Activated T-cell treated with anti-CD3 and anti-CD28 coated beads, Interleukin-2, amount 50 U/mL, for 72 hours (primary cell): Measurements from ENCODE around the gene MPG. TPM values are rescaled to one million over a fixed set of nuclear protein-coding genes. Genes with fewer than 3 reads are reported as not detected.
A peak's percentile ranks its signal among the peaks of the same experiment; 100 is the strongest.
"Not testable (repeated sequence)": the region's sequence is repeated elsewhere in the genome, so short reads cannot be mapped to it uniquely, and the experiment has no call there.

Experiments used
- ATAC-seq, 2 donors: fragments of 150-1000 bp; cut with Tn5 transposase; replicated peaks in 1 of 2; 2 replicates each; pipeline ENCODE4 v1.10.0; 2021; ENCODE audit warnings: moderate library complexity in 2 of 2, mild to moderate bottlenecking in 1 of 2
- DNase-seq, 2 donors: peaks; one replicate each; pipeline ENCODE4 v3.0.0; 2021 to 2022; ENCODE audit warnings: mixed read lengths in 1 of 2
- H3K27ac Mint-ChIP-seq: one replicate; pipeline ENCODE4 v1.8.0; 2022; ENCODE audit warnings: mild to moderate bottlenecking, moderate library complexity, mixed read lengths
- H3K27me3 Mint-ChIP-seq: one replicate; pipeline ENCODE4 v1.8.0; 2022; ENCODE audit warnings: low read depth, mixed read lengths
- H3K36me3 Mint-ChIP-seq, 2 donors: one replicate each; pipeline ENCODE4 v1.8.0; 2022; ENCODE audit warnings: mixed read lengths in 2 of 2, mild to moderate bottlenecking in 1 of 2; ENCODE audit not compliant: insufficient read depth in 2 of 2
- H3K4me1 Mint-ChIP-seq: one replicate; pipeline ENCODE4 v1.8.0; 2022; ENCODE audit warnings: low read depth, mixed read lengths
- H3K4me3 Mint-ChIP-seq, 2 donors: one replicate each; pipeline ENCODE4 v1.8.0; 2022; ENCODE audit warnings: mild to moderate bottlenecking in 2 of 2, mixed read lengths in 2 of 2, moderate library complexity in 2 of 2
- H3K9me3 Mint-ChIP-seq, 2 donors: one replicate each; pipeline ENCODE4 v1.8.0; 2022; ENCODE audit warnings: mixed read lengths in 2 of 2
- total RNA-seq, 2 donors: library from RNA; stranded (reverse); gene quantifications; one replicate each; pipeline ENCODE4 v1.2.3, GENCODE V29; 2022

Gene MPG
- total RNA-seq, 2 donors from 2014 or later: 49.6 to 50.5 TPM

DNA sequence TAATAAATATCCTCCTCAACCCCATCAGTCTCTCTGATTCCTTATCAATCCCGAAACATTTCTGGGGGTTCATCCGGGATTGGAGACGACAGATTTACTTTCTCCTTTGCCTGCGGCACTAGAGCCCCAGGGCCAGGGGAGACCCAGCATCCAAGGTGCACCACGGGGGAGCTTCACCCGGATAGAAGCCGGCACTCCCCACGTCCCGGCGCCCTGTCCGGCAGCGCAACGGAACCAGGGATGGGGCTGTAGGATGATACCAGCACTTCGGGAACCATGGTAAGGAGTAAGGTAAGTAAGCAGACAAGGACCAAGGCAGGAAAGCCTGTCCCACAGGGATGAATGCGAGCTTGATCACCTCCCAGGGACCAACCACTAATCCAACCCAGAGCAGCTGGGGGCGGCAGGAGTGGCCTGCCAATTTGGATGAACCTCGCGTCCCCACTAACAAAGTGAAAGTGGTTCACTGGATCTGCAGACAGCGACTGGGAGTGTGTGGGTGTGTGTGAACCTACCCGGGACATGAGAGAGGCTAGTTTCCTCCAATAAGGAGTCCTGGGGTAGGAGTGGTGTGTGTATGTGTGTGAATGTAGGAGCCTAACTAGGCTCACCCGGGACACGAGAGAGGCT, 36.5 kb upstream of the MPG start:
- Mint-ChIP-seq H3K4me3 (no peak overlapping the region), H3K27me3 (no peaks in the 10 kb centered on the region), H3K36me3 (peaks cover 3 to 33% of the 10 kb centered on the region in 2 donors), H3K27ac (no peak overlapping the region), H3K9me3 (no peaks in the 10 kb centered on the region), H3K4me1 (peaks cover 28% of the 10 kb centered on the region)
- no peak for ATAC-seq
- DNase-seq: no peak

DNA sequence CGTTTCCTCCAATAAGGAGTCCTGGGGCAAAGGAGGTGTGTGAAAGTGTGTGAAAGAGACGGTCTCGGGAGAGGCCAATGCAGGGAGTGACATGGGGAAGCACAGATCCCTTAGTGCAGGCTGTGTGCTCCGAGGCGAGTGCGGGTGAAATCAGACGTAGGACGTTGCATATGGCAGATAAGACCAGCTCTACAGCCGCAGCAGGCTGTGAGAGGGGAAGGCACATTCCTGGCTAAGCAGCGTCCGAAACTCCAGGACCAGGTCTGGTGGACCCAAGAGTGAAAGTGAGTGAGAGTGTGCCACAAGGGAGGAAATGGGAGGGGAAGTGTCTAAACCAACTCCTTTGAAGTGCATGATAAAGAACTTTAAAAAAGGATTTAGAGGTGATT, 36.0 kb upstream of the MPG start:
- Mint-ChIP-seq H3K36me3 (peaks cover 3 to 33% of the 10 kb centered on the region in 2 donors), H3K27me3 (no peaks in the 10 kb centered on the region), H3K4me1 (peaks cover 28% of the 10 kb centered on the region), H3K4me3 (no peak overlapping the region), H3K9me3 (no peaks in the 10 kb centered on the region), H3K27ac (no peak overlapping the region)
- DNase-seq: no peak
- no peak for ATAC-seq

DNA sequence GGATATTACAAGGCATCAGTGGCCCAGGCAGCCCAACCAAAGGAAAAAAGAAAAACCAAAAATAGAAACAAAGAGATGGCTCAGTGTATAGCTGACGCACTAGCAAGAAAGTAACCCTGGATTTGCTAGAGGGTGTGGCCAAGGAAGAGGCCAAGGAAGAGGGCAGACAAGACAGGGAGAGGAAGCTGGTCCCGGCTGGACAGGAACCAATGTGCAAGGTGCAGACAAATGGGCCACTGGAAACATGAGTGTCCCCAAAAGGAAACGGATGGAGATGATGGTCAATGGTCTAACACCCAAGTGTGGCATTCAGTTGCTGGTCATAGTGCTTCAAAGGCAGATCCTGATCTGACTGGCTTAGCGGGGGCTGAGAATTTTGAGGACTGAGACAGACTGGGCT, 35.3 kb upstream of the MPG start:
- no peak overlapping the region for H3K27ac Mint-ChIP-seq
- ATAC-seq (no peak), DNase-seq (no peak)
- no peaks in the 10 kb centered on the region for H3K27me3 Mint-ChIP-seq
- peaks cover 28% of the 10 kb centered on the region for H3K4me1 Mint-ChIP-seq
- H3K9me3 Mint-ChIP-seq: no peaks in the 10 kb centered on the region
- no peak overlapping the region for H3K4me3 Mint-ChIP-seq
- H3K36me3 Mint-ChIP-seq: peaks cover 6 to 38% of the 10 kb centered on the region in 2 donors

DNA sequence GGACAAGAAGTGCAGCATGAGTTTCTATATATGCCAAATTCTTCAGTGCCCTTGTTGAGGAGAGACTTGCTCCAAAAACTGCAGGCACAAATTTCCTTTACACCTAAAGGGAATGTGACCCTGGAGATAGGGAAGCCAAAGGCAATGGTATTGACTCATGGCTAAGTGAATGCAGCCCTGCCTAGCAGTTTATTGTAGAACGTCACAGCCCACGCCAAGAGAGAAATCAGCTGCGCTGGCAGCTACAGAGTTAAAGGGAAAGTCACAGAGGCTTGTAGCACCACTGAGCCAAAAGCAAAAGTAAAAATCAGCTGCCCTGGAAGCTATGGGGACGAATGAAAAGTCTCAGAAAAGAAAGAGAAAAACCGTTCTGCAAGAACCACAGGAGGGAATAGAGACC, 34.7 kb upstream of the MPG start:
- Mint-ChIP-seq H3K27me3 (no peaks in the 10 kb centered on the region), H3K4me3 (no peak overlapping the region), H3K9me3 (no peaks in the 10 kb centered on the region), H3K27ac (no peak overlapping the region), H3K4me1 (peaks cover 28% of the 10 kb centered on the region), H3K36me3 (peaks cover 6 to 39% of the 10 kb centered on the region in 2 donors)
- ATAC-seq: no peak
- DNase-seq: no peak

DNA sequence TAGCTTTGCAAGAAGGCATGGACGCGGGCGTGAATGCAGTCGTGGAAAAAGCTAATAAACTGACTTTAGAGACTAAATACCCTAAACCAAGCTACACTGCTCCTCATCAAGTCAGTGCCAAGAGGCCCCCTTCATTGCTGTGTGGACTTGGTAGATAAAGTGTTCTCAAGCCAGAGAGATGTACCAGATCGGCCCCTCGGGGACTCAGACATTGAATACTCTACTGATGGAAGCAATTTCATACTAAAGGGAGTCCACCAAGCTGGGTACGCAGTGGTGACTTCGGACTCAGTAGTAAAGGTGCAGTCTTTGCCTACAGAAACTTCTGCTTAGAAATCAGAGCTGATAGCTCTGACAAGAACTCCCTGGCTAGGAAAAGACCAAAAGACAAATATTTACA, 33.4 kb upstream of the MPG start:
- ATAC-seq (no peak), DNase-seq (no peak)
- Mint-ChIP-seq H3K9me3 (no peaks in the 10 kb centered on the region), H3K27me3 (no peaks in the 10 kb centered on the region), H3K4me3 (no peak overlapping the region), H3K36me3 (peaks cover 6 to 44% of the 10 kb centered on the region in 2 donors), H3K4me1 (peaks cover 16% of the 10 kb centered on the region), H3K27ac (no peak overlapping the region)

DNA sequence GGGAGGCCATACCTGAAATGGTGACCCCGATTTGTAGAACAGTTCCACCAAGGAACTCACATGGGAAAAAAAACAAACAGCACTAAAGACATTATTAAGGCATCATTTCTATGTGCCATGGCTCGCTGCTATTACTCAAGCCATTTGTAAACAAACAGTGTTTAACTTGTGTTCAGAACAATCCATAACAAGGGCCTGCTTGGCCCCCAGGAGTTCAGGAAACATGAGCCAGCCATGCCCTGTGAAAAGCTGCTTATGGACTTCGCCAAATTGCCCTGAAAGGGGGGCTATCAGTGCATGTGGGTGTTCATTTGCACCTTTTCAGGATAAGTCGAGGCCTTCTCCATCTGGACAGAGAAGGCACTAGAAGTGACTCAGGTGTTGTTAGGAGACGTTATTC, 32.6 kb upstream of the MPG start:
- H3K4me1 Mint-ChIP-seq: peaks cover 16% of the 10 kb centered on the region
- H3K9me3 Mint-ChIP-seq: no peaks in the 10 kb centered on the region
- peaks cover 9 to 48% of the 10 kb centered on the region in 2 donors for H3K36me3 Mint-ChIP-seq
- DNase-seq (no peak), ATAC-seq (no peak)
- H3K27me3 Mint-ChIP-seq: no peaks in the 10 kb centered on the region
- no peak overlapping the region for H3K27ac Mint-ChIP-seq
- H3K4me3 Mint-ChIP-seq: no peak overlapping the region

DNA sequence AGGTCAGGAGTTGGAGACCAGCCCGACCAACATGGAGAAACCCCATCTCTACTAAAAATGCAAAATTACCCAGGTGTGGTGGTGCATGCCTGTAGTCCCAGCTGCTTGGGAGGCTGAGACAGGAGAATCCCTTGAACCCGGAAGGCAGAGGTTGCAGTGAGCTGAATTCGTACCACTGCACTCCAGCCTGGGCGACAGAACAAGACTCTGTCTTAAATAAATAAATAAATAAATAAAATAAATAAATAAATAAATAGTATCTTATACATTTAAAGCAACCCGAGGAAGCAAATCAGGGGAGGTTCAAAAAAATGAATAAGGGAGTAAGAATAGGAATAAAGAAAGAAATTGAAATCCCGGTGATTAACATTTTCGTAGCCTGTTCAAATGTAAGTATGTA, 31.5 kb upstream of the MPG start:
- H3K27ac Mint-ChIP-seq, H3K9me3 Mint-ChIP-seq, ATAC-seq, H3K4me3 Mint-ChIP-seq, H3K27me3 Mint-ChIP-seq, DNase-seq: not testable (repeated sequence)
- peaks cover 27% of the 10 kb centered on the region for H3K4me1 Mint-ChIP-seq
- peaks cover 13 to 55% of the 10 kb centered on the region in 2 donors for H3K36me3 Mint-ChIP-seq

DNA sequence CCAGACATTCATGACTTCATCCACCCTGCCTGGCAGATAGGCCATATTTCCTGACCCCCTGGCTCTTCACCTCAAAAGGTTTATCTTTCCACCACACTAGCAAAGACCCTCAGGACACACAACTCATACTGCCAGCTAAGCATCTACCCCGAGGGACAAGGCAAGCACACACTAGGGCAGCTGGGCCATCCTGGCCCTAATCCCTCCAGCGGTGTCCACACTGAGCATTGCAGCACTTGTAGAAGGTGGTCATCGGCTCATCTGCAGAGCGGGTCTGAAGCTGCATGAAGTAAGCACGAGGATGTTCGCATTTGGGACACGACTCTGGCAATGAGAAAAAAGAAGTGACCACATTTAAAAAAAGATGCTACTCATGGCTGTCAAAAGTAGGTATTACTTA, 30.8 kb upstream of the MPG start:
- peaks cover 10 to 58% of the 10 kb centered on the region in 2 donors for H3K36me3 Mint-ChIP-seq
- no peak overlapping the region for H3K27ac Mint-ChIP-seq
- DNase-seq (no peak), ATAC-seq (no peak)
- H3K9me3 Mint-ChIP-seq: no peaks in the 10 kb centered on the region
- no peak overlapping the region for H3K4me3 Mint-ChIP-seq
- no peaks in the 10 kb centered on the region for H3K27me3 Mint-ChIP-seq
- peaks cover 27% of the 10 kb centered on the region for H3K4me1 Mint-ChIP-seq

DNA sequence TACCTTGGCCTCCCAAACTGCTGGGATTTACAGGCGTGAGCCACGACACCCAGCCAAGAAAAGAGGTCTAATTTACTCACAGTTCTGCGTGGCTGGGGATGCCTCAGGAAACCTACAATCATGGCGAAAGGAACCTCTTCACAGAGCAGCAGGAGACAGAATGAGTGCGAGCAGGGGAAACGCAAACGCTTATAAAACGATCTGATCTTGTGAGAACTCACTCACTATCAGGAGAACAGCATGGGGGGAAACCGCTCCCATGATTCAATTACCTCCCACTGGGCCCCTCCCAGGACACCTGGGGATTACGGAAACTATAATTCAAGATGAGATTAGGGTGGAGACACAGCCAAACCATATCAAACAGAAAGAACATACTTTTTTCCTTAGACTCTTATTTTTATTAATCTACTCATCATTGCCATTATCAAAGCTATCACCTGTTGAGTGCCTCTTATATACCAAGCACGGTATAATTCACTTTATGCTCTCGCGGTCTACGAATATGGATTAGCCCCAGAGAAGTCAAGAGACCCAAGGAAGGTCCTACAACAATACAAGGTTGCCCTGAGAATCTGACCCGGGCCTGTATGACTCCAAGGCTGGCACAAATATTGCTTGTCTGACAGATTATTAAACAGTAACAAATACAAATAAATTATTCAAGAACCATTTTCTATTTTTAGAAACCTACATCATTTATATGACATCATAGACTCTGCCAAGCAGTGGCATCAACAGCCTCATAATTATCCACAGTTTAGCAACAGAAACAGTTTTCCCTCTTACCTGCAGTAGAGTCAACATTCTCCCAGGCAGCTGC, 27.0 kb upstream of the MPG start:
- Mint-ChIP-seq H3K27me3 (no peaks in the 10 kb centered on the region), H3K4me1 (peaks cover 33% of the 10 kb centered on the region), H3K4me3 (peak overlapping the region; percentile 95 to 100), H3K9me3 (no peaks in the 10 kb centered on the region), H3K36me3 (peaks cover 17 to 38% of the 10 kb centered on the region in 2 donors), H3K27ac (peak overlapping the region; percentile 42)
- no peak for DNase-seq
- ATAC-seq: no peak

DNA sequence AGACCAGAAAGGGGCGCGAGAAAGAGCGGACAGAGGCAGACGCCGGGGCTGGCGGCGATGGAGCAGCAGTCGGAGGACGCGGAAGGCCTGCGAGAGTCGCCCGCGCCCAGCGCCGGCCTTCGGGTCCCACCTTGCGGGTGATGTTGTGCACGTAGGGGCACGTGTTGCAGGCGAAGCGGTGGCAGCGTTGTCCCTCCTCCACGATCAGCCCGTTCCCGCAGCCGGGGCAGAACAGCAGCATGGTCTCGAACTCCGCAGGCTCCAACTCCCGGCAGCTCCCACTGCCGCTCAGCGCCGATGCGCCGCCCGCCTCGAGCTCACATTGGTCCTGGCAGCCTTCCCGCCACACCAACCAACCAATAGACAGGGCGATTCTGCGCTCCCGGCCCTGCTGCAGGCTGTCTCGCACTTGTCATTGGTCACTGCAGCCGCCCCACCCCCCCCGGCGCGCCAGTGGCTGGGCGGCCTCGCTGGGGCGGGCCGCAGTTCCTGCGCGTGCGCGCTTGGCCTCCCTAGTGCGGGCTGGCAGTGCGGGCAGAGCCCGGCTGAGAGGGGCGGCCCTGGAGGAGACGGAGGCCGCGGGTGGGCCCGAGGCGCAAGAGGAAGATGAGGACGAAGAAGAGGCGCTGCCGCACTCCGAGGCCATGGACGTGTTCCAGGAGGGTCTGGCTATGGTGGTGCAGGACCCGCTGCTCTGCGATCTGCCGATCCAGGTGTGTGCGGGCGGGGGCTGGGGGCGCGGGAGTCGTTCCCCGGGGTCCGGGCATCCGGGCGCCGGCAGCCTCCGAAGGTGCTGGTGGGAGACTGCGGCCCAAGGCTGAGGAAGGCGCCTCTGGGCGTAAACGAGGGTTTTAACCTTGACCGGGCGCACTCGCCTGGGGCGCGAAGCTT, 24.4 kb upstream of the MPG start, which contains the start of the genes POLR3K and SNRNP25:
POLR3K (minus strand) TSS at position 263 of the 891 bp plus-strand sequence; CDS start at position 241, 22 bp downstream.
SNRNP25 (plus strand) TSS at position 483 of the 891 bp plus-strand sequence; CDS start at position 672, 189 bp downstream.
- Mint-ChIP-seq H3K9me3 (no peaks in the 10 kb centered on the region), H3K4me3 (peak within 1 kb of the TSS; percentile 95 to 100), H3K36me3 (peaks cover 13 to 34% of the 10 kb centered on the region in 2 donors), H3K27me3 (no peaks in the 10 kb centered on the region), H3K4me1 (peaks cover 33% of the 10 kb centered on the region), H3K27ac (peak within 1 kb of the TSS; percentile 74)
- DNase-seq: peak; percentile 96 to 98
- peak; percentile 97 for ATAC-seq

DNA sequence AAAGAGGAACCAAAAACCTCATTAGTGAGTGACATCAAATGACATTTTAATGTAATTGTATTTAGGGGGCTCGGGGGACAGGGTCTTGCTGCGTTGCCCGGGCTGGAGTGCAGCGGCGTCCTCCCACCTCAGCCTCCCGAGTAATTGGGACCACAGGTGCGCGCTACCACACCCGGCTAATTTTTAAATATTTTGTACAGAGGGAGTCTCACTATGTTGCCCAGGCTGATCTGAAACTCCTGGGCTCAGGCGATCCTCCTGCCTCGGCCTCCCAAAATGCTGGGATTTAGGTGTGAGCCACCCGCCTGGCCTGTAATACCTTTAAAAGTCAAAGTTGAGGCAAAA, 23.8 kb upstream of the MPG start:
- Mint-ChIP-seq H3K36me3 (peaks cover 13 to 32% of the 10 kb centered on the region in 2 donors), H3K4me3 (peak overlapping the region; percentile 95 to 100), H3K27ac (no peak overlapping the region), H3K27me3 (no peaks in the 10 kb centered on the region), H3K4me1 (peaks cover 33% of the 10 kb centered on the region), H3K9me3 (no peaks in the 10 kb centered on the region)
- ATAC-seq (no peak), DNase-seq (no peak)

DNA sequence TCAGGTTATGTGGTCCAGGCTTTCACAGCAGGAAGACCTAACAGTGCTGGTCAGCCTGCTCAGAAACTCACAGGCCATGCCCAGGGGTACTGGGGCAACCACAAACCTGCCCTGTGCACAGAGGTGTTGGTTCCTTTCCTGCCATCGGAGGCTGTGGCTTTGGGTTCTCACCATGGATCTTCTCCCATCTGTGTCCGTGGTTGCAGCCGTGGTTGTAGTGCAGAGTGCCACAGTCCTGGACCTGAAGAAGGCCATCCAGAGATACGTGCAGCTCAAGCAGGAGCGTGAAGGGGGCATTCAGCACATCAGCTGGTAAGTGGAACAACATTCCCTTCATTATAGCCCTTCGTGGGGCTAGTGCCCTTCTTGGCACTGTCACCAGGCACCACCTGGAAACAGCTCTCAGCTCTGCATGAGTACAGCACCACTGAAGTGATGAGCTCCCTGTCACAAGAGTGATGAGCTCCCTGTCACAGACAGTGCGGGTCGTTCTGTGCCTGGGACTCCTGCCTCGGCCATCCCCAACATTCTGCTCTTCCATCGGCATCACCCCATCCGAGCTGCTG, 22.4 kb upstream of the MPG start:
- peaks cover 26% of the 10 kb centered on the region for H3K4me1 Mint-ChIP-seq
- H3K4me3 Mint-ChIP-seq: peak overlapping the region; percentile 62 to 100

More for the DNA sequence above, 22.4 kb upstream of the MPG start:
- no peaks in the 10 kb centered on the region for H3K9me3 Mint-ChIP-seq
- H3K36me3 Mint-ChIP-seq: peaks cover 11 to 27% of the 10 kb centered on the region in 2 donors
- H3K27me3 Mint-ChIP-seq: no peaks in the 10 kb centered on the region
- ATAC-seq (no peak), DNase-seq (no peak)
- H3K27ac Mint-ChIP-seq: no peak overlapping the region
